B cell (primary cell): ENCODE data around the gene NDUFS5. TPM values are rescaled to one million over a fixed set of nuclear protein-coding genes. Genes with fewer than 3 reads are reported as not detected.

Experiments used
- ATAC-seq: fragments of 200-7000 bp; cut with Tn5 transposase; one replicate; pipeline ENCODE4 v1.10.0; 2021; ENCODE audit warnings: low read depth, mild to moderate bottlenecking, moderate number of reproducible peaks, moderate library complexity
- CTCF ChIA-PET: fragments of 350-600 bp; sonication (Branson Sonifier 250); formaldehyde crosslinking; loops from one replicate; lab custom pipeline; 2021; ENCODE audit warnings: antibody characterized with exemption, inconsistent platforms; lab: Charles Lee
- POLR2A ChIA-PET: fragments of 350-600 bp; sonication (Branson Sonifier 250); formaldehyde crosslinking; loops from one replicate; lab custom pipeline; 2021; ENCODE audit warnings: antibody characterized with exemption; lab: Charles Lee
- DNase-seq: peaks from one replicate; pipeline ENCODE4 v3.0.0; 2013
- H2AFZ ChIP-seq: 2 replicates; pipeline ENCODE4 v1.6.1; 2012; ENCODE audit warnings: mild to moderate bottlenecking, low read depth, low read length; ENCODE audit not compliant: insufficient read depth, poor library complexity, severe bottlenecking
- H3K27ac ChIP-seq, 2 donors: 1 replicate in 1 of 2; 2 replicates in 1 of 2; pipeline ENCODE4 v1.5.1; 2012 to 2013; ENCODE audit warnings: low read length in 2 of 2, mild to moderate bottlenecking in 2 of 2, moderate library complexity in 1 of 2
- H3K27me3 ChIP-seq, 4 experiments: fragments of 200-600 bp in 1 of 4; sonication (generic) in 1 of 4; replicated peaks in 1 of 4; 1 replicate in 2 of 4; 2 replicates in 2 of 4; pipeline versions ENCODE4 v1.6.1 to v1.7.0; 2013 to 2016; ENCODE audit warnings: low read length in 3 of 4, mild to moderate bottlenecking in 2 of 4, mixed read lengths in 1 of 4, moderate library complexity in 1 of 4; ENCODE audit not compliant: insufficient read depth in 4 of 4, control insufficient read depth in 3 of 4; ENCODE audit errors: control extremely low read depth in 1 of 4
- H3K36me3 ChIP-seq, 2 experiments: replicated peaks in 1 of 2; 1 replicate in 1 of 2; 2 replicates in 1 of 2; pipeline versions ENCODE4 v1.6.1 to v1.7.1; 2013; ENCODE audit warnings: low read length in 1 of 2; ENCODE audit not compliant: insufficient read depth in 2 of 2, control insufficient read depth in 1 of 2; ENCODE audit errors: control extremely low read depth in 1 of 2, extremely low read depth in 1 of 2
- H3K4me1 ChIP-seq, 2 donors: fragments of 200-600 bp in 1 of 2; sonication (generic) in 1 of 2; 1 replicate in 1 of 2; 2 replicates in 1 of 2; pipeline versions ENCODE4 v1.5.1 to v1.6.1; 2013 to 2017; ENCODE audit warnings: low read length in 2 of 2; ENCODE audit not compliant: control insufficient read depth in 2 of 2, insufficient read depth in 2 of 2
- H3K4me2 ChIP-seq: replicated peaks from 2 replicates; pipeline ENCODE3; 2012; ENCODE audit warnings: mild to moderate bottlenecking, low read depth, low read length; ENCODE audit not compliant: poor library complexity, severe bottlenecking
- H3K4me3 ChIP-seq, 5 experiments: fragments of 200-600 bp in 1 of 5; sonication (generic) in 1 of 5; 1 replicate in 3 of 5; 2 replicates in 2 of 5; pipeline versions ENCODE4 v1.5.1 to v1.7.0; 2011 to 2016; ENCODE audit warnings: low read length in 4 of 5, mild to moderate bottlenecking in 4 of 5, low read depth in 2 of 5, control low read depth in 1 of 5, moderate library complexity in 1 of 5; ENCODE audit not compliant: insufficient read depth in 1 of 5; ENCODE audit errors: control extremely low read depth in 1 of 5, extremely low read depth in 1 of 5
- H3K79me2 ChIP-seq: fragments of 200-600 bp; sonication (generic); one replicate; pipeline ENCODE4 v1.6.0; 2016; ENCODE audit warnings: low read length; ENCODE audit not compliant: control insufficient read depth, insufficient read depth
- H3K9ac ChIP-seq: fragments of 200-600 bp; sonication (generic); 2 replicates; pipeline ENCODE4 v1.6.1; 2017; ENCODE audit warnings: mild to moderate bottlenecking, low read length, moderate library complexity
- H3K9me3 ChIP-seq, 3 donors: one replicate each; pipeline versions ENCODE4 v1.6.1 to v1.7.1; 2013; ENCODE audit warnings: low read length in 2 of 3; ENCODE audit not compliant: control insufficient read depth in 2 of 3, insufficient read depth in 1 of 3; ENCODE audit errors: control extremely low read depth in 1 of 3
- H4K20me1 ChIP-seq: 2 replicates; pipeline ENCODE4 v1.6.0; 2012; ENCODE audit warnings: mild to moderate bottlenecking, low read length; ENCODE audit not compliant: insufficient read depth, control insufficient read depth, poor library complexity, severe bottlenecking
- H3K27ac Mint-ChIP-seq: one replicate; pipeline ENCODE4 v1.8.0; 2021; ENCODE audit warnings: mixed read lengths
- H3K27me3 Mint-ChIP-seq: one replicate; pipeline ENCODE4 v1.8.0; 2021; ENCODE audit warnings: mixed read lengths
- H3K4me1 Mint-ChIP-seq: one replicate; pipeline ENCODE4 v1.8.0; 2021; ENCODE audit warnings: mixed read lengths
- H3K4me3 Mint-ChIP-seq: one replicate; pipeline ENCODE4 v1.8.0; 2021; ENCODE audit warnings: mixed read lengths
- H3K9me3 Mint-ChIP-seq: one replicate; pipeline ENCODE4 v1.8.0; 2022; ENCODE audit warnings: mixed read lengths; ENCODE audit not compliant: insufficient read depth
- CTCF ChIP-seq: fragments of 200-600 bp; IDR thresholded peaks from one replicate; pipeline ENCODE4 v1.8.0; 2022; ENCODE audit warnings: antibody characterized with exemption, mild to moderate bottlenecking
- EZH2 ChIP-seq: IDR thresholded peaks from 2 replicates; pipeline ENCODE4 v1.6.1; 2012; ENCODE audit warnings: borderline replicate concordance, low read depth, mild to moderate bottlenecking, moderate library complexity, low read length; ENCODE audit not compliant: insufficient read depth, poor library complexity, severe bottlenecking
- WGBS: methylation state at CpG from one replicate; pipeline ENCODE4 v1.1.5; 2013; ENCODE audit warnings: missing lambda C conversion rate; ENCODE audit not compliant: insufficient coverage; 5-methylcytosine and 5-hydroxymethylcytosine counted together
- intact Hi-C: fragments of 100-400 bp; cut with micrococcal nuclease; formaldehyde crosslinking; loops from one replicate; pipeline ENCODE4 v1.10.0; 2022
- polyA plus RNA-seq: library from polyadenylated mRNA; depleted of rRNA; stranded (reverse); fragments of >200 nt; gene quantifications from 2 replicates; pipeline ENCODE4 v1.2.3, GENCODE V29; 2012
- total RNA-seq, 2 donors: library from RNA; stranded (reverse); fragments of 120-200 nt in 1 of 2; gene quantifications; 1 replicate in 1 of 2; 2 replicates in 1 of 2; pipeline versions ENCODE4 v1.2.3 to v1.2.4, GENCODE V29; 2013 to 2022

The NDUFS5 gene
- total and polyA plus RNA-seq, 2 donors (not counting 1 experiment from before 2014, with no cell fraction given), result 55.8 to 85.5 TPM

GRCh38 chr1:38990738-38991637, 35.2 kb upstream of the NDUFS5 start, which contains the start of gene AKIRIN1:
TSS of gene AKIRIN1 (plus strand) at chr1:38991276. CDS start at chr1:38991381, 105 bp downstream.
- peak; percentile 96 for DNase-seq
- intact Hi-C loops, result loop anchor here (1.0 kb wide), 3 partner anchors 35 to 132 kb away; partner anchors contain the start of genes MYCBP, NDUFS5 and RRAGC
- POLR2A ChIA-PET, result interaction anchor here (0.7 kb wide), 2 partner anchors 12 to 501 kb away, joined by 3 to 4 read pairs; no protein-coding TSS in a partner anchor
- CTCF ChIA-PET, result interaction anchor here (1.3 kb wide), 1 partner anchor 108 kb away, joined by 3 read pairs; no protein-coding TSS in a partner anchor
- peaks cover 19 to 22% of the 10 kb centered on the region in 2 donors for H3K4me1 ChIP-seq
- TF ChIP-seq EZH2 (no peak), CTCF (no peak)
- H4K20me1 ChIP-seq, result peaks cover 49% of the 10 kb centered on the region
- Mint-ChIP-seq H3K4me3 (peak within 1 kb of the TSS; percentile 89), H3K4me1 (peaks cover 30% of the 10 kb centered on the region), H3K27me3 (peaks cover 3% of the 10 kb centered on the region), H3K9me3 (no peaks in the 10 kb centered on the region), H3K27ac (peak within 1 kb of the TSS; percentile 89)
- peak within 1 kb of the TSS; percentile 84 for H2AFZ ChIP-seq
- H3K4me3 ChIP-seq, result peak within 1 kb of the TSS; percentile 58 to 89 (median 80)
- peak within 1 kb of the TSS; percentile 89 for H3K9ac ChIP-seq
- ATAC-seq, result peak; percentile 92
- under 1% methylated on average over 63 of the region's 76 CpGs for WGBS
- H3K4me2 ChIP-seq, result peak within 1 kb of the TSS; percentile 88
- no peaks in the 10 kb centered on the region for H3K9me3 ChIP-seq
- H3K27ac ChIP-seq, result peak within 1 kb of the TSS; percentile 86 to 95
- peaks cover 0 to under 1% (median 0%) of the 10 kb centered on the region in 4 experiments for H3K27me3 ChIP-seq
- peaks cover 0 to 6% of the 10 kb centered on the region in 2 experiments for H3K36me3 ChIP-seq
- peaks cover 58% of the 10 kb centered on the region for H3K79me2 ChIP-seq
